GM21723 (cell line): ENCODE data around the gene SPRED2.

ENCODE experiments used
- ATAC-seq: cut with Tn5 transposase; IDR thresholded peaks from one replicate; pipeline ENCODE4 v1.9.1; 2021; ENCODE audit warnings: mild to moderate bottlenecking, moderate library complexity; ENCODE audit not compliant: unreplicated experiment

SPRED2 gene

GRCh38 chr2:65432227-65433190 is at the start of gene SPRED2:
TSS of gene SPRED2 (minus strand) at chr2:65432599. CDS start at chr2:65431987, 612 bp downstream.
- ATAC-seq: peak; percentile 34

- ATAC-seq: no peak
Measured at GRCh38 chr2:65481961-65482360, 49.6 kb upstream of the SPRED2 start.

GRCh38 chr2:65479524-65479923 is 47.1 kb upstream of the SPRED2 start:
- no peak for ATAC-seq

GRCh38 chr2:65478498-65479135 is 46.2 kb upstream of the SPRED2 start:
- ATAC-seq: no peak

- ATAC-seq: no peak
Measured at GRCh38 chr2:65477590-65477989, 45.2 kb upstream of the SPRED2 start.

GRCh38 chr2:65476778-65477177 is 44.4 kb upstream of the SPRED2 start:
- ATAC-seq: no peak

- ATAC-seq: no peak
Measured at GRCh38 chr2:65475000-65475399, 42.6 kb upstream of the SPRED2 start.

GRCh38 chr2:65473045-65473444 is 40.6 kb upstream of the SPRED2 start:
- ATAC-seq: no peak

GRCh38 chr2:65471409-65471808 is 39.0 kb upstream of the SPRED2 start:
- no peak for ATAC-seq

- ATAC-seq: no peak
Measured at GRCh38 chr2:65466551-65466950, 34.2 kb upstream of the SPRED2 start.

GRCh38 chr2:65465857-65466256 is 33.5 kb upstream of the SPRED2 start:
- no peak for ATAC-seq

GRCh38 chr2:65465124-65465523 is 32.7 kb upstream of the SPRED2 start:
- no peak for ATAC-seq

GRCh38 chr2:65464604-65465003 is 32.2 kb upstream of the SPRED2 start:
- no peak for ATAC-seq

- ATAC-seq: no peak
Measured at GRCh38 chr2:65458999-65459398, 26.6 kb upstream of the SPRED2 start.

- ATAC-seq: no peak
Measured at GRCh38 chr2:65456886-65457285, 24.5 kb upstream of the SPRED2 start.

- no peak for ATAC-seq
Measured at GRCh38 chr2:65456064-65456463, 23.7 kb upstream of the SPRED2 start.

- no peak for ATAC-seq
Measured at GRCh38 chr2:65453916-65454315, 21.5 kb upstream of the SPRED2 start.

- no peak for ATAC-seq
Measured at GRCh38 chr2:65452150-65452895, 19.9 kb upstream of the SPRED2 start.

- no peak for ATAC-seq
Measured at GRCh38 chr2:65450810-65451209, 18.4 kb upstream of the SPRED2 start.

GRCh38 chr2:65450393-65450792 is 18.0 kb upstream of the SPRED2 start:
- ATAC-seq: no peak

- no peak for ATAC-seq
Measured at GRCh38 chr2:65443509-65444186, 11.2 kb upstream of the SPRED2 start.
